Airway epithelial cell (primary cell): ENCODE results near the gene ATP5MC2. TPM values are rescaled to one million over a fixed set of nuclear protein-coding genes. Genes with fewer than 3 reads are reported as not detected.

Experiments
- total RNA-seq: library from RNA; depleted of rRNA; stranded (reverse); fragments of >200 nt; gene quantifications from 2 replicates; pipeline ENCODE4 v1.2.3, GENCODE V29; 2015

ATP5MC2 gene
- 297 and 357 TPM in 2 replicates for total RNA-seq

DNA sequence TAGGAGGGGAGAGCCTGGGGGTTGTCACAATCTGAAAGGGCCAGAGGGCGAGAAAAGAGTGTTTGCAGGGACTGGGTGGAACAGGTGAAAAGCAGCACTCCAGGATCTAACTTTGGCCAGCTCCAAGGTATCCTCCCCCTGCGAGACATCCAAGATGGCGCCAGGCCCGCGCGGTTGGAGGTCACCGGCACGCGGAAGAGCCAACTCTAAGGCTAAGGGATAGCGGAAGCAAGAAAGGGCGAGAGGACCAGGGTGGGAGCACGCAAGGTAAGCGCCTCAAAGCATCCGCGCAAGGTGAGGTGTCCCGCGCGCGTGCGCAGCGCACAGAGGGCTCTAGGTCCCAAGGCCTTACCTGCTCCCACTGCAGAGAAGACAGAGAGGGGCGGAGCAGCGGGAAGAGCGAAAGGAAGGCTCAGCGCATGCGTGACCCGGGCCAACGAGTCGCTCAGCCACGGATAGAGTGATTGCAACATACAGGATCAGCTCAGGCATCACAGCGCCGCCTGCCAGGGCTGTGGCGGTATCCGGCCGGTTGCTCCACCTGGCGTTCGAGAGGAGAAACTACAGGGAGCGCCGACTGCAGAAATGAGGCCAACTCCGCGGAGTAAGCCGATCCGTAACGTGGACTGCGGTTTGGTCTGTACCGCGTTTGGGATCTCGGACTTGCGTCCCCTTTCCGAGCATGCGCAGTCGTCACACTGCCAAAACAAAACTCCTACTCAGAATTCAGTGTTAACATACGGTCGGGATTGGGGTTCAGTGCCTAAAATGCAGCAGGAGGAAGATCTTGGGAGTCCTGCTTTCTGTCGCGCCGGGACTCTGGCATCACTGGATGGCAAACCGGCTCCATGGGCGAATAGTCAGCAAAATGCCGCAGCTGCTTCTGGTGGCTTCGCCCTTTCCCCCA lies at the start of gene ATP5MC2:
Gene ATP5MC2, minus strand, starts transcription at position 383 of the 907 bp plus-strand sequence. CDS start 3,469 bp downstream, outside the sequence.

GRCh38 chr12:53625946-53626701 lies 49.8 kb downstream of the ATP5MC2 start, which contains the start of gene ATF7:
TSS of gene ATF7 (minus strand) at chr12:53626382. CDS start at chr12:53601000, 25,382 bp downstream.

Other genes with a start within 250 kb of the ATP5MC2 start
- gene PRR13, start 234.3 kb downstream of the ATP5MC2 start, total RNA-seq = 111 and 112 TPM in 2 replicates
- gene PCBP2, start 224.0 kb downstream of the ATP5MC2 start, total RNA-seq = 105 and 155 TPM in 2 replicates
- 11.1 and 13.4 TPM in 2 replicates for gene MAP3K12, start 176.6 kb downstream of the ATP5MC2 start, total RNA-seq
- gene TARBP2, start 174.8 kb downstream of the ATP5MC2 start, total RNA-seq = 46.5 and 52.2 TPM in 2 replicates
- not detected in 2 replicates for gene NPFF, start 168.6 kb downstream of the ATP5MC2 start, total RNA-seq
- 5.8 and 14.3 TPM in 2 replicates for gene ATF7, start 49.7 kb downstream of the ATP5MC2 start, total RNA-seq
- 25.1 and 26.4 TPM in 2 replicates for gene CALCOCO1, start 51.4 kb upstream of the ATP5MC2 start, total RNA-seq
- not detected in 2 replicates for gene CISTR, start 75.9 kb upstream of the ATP5MC2 start, total RNA-seq